Activated T-cell treated with anti-CD3 and anti-CD28 coated beads, Interleukin-2, amount 50 U/mL, for 48 hours (primary cell): Measurements from ENCODE around the gene SEMA5A.

ENCODE experiments used
- DNase-seq, 2 experiments: peaks; one replicate each; pipeline ENCODE4 v3.0.0-alpha.2; 2020

The SEMA5A gene

GRCh38 chr5:9473624-9474023, 72.3 kb downstream of the SEMA5A start:
- no peak for DNase-seq

GRCh38 chr5:9470410-9470809, 75.5 kb downstream of the SEMA5A start:
- DNase-seq, result no peak

GRCh38 chr5:9468060-9468388, 77.9 kb downstream of the SEMA5A start:
- DNase-seq, result no peak

GRCh38 chr5:9467199-9468059, 78.4 kb downstream of the SEMA5A start:
- no peak for DNase-seq

GRCh38 chr5:9466697-9467096, 79.2 kb downstream of the SEMA5A start:
- DNase-seq, result no peak

GRCh38 chr5:9464478-9464877, 81.4 kb downstream of the SEMA5A start:
- DNase-seq, result no peak

- DNase-seq, result no peak
These were observed 83.8 kb downstream of the SEMA5A start for GRCh38 chr5:9462109-9462508.

- DNase-seq, result no peak
These were observed 84.8 kb downstream of the SEMA5A start for GRCh38 chr5:9460885-9461645.

GRCh38 chr5:9456435-9457042, 89.3 kb downstream of the SEMA5A start:
- DNase-seq, result no peak

- no peak for DNase-seq
These were observed 89.9 kb downstream of the SEMA5A start for GRCh38 chr5:9455826-9456434.

GRCh38 chr5:9454491-9454890, 91.4 kb downstream of the SEMA5A start:
- DNase-seq, result no peak

GRCh38 chr5:9454012-9454481, 91.8 kb downstream of the SEMA5A start:
- DNase-seq, result no peak

GRCh38 chr5:9453480-9454011, 92.3 kb downstream of the SEMA5A start:
- no peak for DNase-seq

GRCh38 chr5:9452181-9452580, 93.7 kb downstream of the SEMA5A start:
- DNase-seq, result no peak

- no peak for DNase-seq
These were observed 94.8 kb downstream of the SEMA5A start for GRCh38 chr5:9451037-9451436.

- no peak for DNase-seq
These were observed 98.2 kb downstream of the SEMA5A start for GRCh38 chr5:9447691-9448090.

- DNase-seq, result no peak
These were observed 100.0 kb downstream of the SEMA5A start for GRCh38 chr5:9445826-9446388.

- no peak for DNase-seq
These were observed 101.5 kb downstream of the SEMA5A start for GRCh38 chr5:9444346-9444745.

- DNase-seq, result no peak
These were observed 104.3 kb downstream of the SEMA5A start for GRCh38 chr5:9441610-9442009.

GRCh38 chr5:9440517-9440916, 105.4 kb downstream of the SEMA5A start:
- no peak for DNase-seq

GRCh38 chr5:9439531-9440292, 106.2 kb downstream of the SEMA5A start:
- no peak for DNase-seq
